ENCODE measurements around the gene SLC66A2. TPM values are rescaled to one million over a fixed set of nuclear protein-coding genes. Genes with fewer than 3 reads are reported as not detected.

Gene SLC66A2
- total RNA-seq, 2 experiments from 2014 or later: 44.5 to 44.8 TPM

DNA sequence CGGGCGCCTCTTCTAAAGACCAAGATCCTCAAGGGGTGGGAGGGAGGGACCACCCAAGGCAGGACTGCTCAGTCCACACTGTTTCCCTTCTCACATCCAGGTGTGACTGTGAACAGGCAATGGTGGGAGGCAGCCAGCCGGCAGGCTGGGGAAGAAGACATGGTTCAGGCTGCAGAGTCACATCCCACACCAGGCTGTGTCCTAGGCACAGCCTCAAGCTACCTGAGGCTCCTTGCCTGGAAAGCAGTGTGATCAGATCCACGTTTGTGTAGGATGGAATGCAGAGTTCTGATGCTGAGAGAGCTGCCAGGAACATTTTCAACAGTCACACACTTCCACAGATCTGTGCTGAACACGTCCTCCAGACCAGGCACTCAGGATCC, 16.4 kb downstream of the SLC66A2 start:
- Mint-ChIP-seq H3K27me3 (no peaks in the 10 kb centered on the region), H3K4me3 (no peak overlapping the region), H3K9me3 (peaks cover 19% of the 10 kb centered on the region), H3K4me1 (ENCODE audit: low read depth) (peaks cover 13% of the 10 kb centered on the region), H3K36me3 (ENCODE audit: low read depth) (peaks cover 99% of the 10 kb centered on the region), H3K27ac (no peak overlapping the region)
- ATAC-seq (ENCODE audit: poor library complexity): no peak
- intact Hi-C loops (cut with DNase I, micrococcal nuclease): no loop called here
- Histone ChIP-seq H3K4me1 (ENCODE audit: insufficient read depth, low read length) (no peaks in the 10 kb centered on the region), H3K9me3 (ENCODE audit: control insufficient read depth in 1 of 2, insufficient read depth in 1 of 2, low read length in 2 of 2) (peaks cover 27 to 53% of the 10 kb centered on the region in 2 experiments), H3K27ac (ENCODE audit: low read depth in 1 of 2, low read length in 2 of 2) (no peak overlapping the region), H3K27me3 (ENCODE audit: control insufficient read depth in 1 of 2, insufficient read depth in 2 of 2, low read length in 2 of 2) (no peaks in the 10 kb centered on the region), H3K36me3 (ENCODE audit: insufficient read depth, low read length) (peaks cover 27% of the 10 kb centered on the region), H3K4me3 (ENCODE audit: low read length) (no peak overlapping the region)
- DNase-seq: no peak
- TF ChIP-seq, protein P1, sequence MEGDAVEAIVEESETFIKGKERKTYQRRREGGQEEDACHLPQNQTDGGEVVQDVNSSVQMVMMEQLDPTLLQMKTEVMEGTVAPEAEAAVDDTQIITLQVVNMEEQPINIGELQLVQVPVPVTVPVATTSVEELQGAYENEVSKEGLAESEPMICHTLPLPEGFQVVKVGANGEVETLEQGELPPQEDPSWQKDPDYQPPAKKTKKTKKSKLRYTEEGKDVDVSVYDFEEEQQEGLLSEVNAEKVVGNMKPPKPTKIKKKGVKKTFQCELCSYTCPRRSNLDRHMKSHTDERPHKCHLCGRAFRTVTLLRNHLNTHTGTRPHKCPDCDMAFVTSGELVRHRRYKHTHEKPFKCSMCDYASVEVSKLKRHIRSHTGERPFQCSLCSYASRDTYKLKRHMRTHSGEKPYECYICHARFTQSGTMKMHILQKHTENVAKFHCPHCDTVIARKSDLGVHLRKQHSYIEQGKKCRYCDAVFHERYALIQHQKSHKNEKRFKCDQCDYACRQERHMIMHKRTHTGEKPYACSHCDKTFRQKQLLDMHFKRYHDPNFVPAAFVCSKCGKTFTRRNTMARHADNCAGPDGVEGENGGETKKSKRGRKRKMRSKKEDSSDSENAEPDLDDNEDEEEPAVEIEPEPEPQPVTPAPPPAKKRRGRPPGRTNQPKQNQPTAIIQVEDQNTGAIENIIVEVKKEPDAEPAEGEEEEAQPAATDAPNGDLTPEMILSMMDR (IDR thresholded peaks at IDR 0.05): no peak
- ChIA-PET POLR2A (no interaction called here), CTCF (no interaction called here)

DNA sequence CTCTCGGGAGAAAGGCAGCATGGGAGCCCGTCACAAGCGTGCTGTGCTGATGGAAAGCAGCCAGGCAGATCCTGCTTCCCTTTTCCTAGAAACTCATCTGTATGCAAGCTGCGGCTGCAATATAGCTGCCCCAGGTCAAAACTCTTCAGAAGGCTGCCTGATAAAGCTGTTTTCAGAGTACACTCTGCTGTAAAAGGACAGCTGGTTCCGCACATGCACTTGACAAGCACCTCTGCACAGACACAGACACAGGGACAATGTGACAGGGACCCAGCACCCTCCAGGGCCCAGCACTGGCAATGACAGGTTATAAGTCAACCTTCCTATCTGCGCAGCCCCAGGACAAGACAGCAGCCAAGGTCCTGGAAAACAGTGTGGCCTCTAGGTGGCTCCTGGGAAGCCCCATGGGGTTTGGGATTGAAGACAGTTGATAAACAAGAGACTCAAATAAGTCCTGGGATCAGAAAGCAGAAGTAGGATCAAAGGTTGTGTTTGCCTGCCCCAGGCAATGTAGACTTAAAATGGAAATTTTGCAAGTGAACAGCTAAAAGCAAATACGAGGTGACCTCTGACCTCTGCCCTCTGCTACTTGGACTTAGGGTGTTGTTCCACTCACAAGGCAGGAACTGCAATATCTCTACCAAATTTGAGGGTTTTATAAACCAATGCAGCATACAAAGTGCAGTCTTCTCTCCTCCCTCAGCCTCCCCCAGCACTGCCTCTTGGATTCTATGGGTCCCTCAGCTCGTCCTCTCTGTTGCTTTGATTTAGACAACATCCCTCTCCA, 16.9 kb downstream of the SLC66A2 start:
- Mint-ChIP-seq H3K36me3 (ENCODE audit: low read depth) (peaks cover 99% of the 10 kb centered on the region), H3K27me3 (no peaks in the 10 kb centered on the region), H3K4me3 (no peak overlapping the region), H3K9me3 (peaks cover 24% of the 10 kb centered on the region), H3K27ac (no peak overlapping the region), H3K4me1 (ENCODE audit: low read depth) (peaks cover 10% of the 10 kb centered on the region)
- ChIA-PET CTCF (no interaction called here), POLR2A (no interaction called here)
- H3K27ac ChIP-seq (ENCODE audit: low read depth in 1 of 2, low read length in 2 of 2): no peak overlapping the region
- DNase-seq: no peak
- TF ChIP-seq, protein P1 (IDR thresholded peaks at IDR 0.05): no peak
- intact Hi-C loops (cut with DNase I, micrococcal nuclease): no loop called here
- no peak for ATAC-seq (ENCODE audit: poor library complexity)
- H3K4me1 ChIP-seq (ENCODE audit: insufficient read depth, low read length): no peaks in the 10 kb centered on the region
- H3K4me3 ChIP-seq (ENCODE audit: low read length): no peak overlapping the region
- H3K27me3 ChIP-seq (ENCODE audit: control insufficient read depth in 1 of 2, insufficient read depth in 2 of 2, low read length in 2 of 2): no peaks in the 10 kb centered on the region
- H3K36me3 ChIP-seq (ENCODE audit: insufficient read depth, low read length): peaks cover 29% of the 10 kb centered on the region
- H3K9me3 ChIP-seq (ENCODE audit: control insufficient read depth in 1 of 2, insufficient read depth in 1 of 2, low read length in 2 of 2): peaks cover 33 to 53% of the 10 kb centered on the region in 2 experiments

DNA sequence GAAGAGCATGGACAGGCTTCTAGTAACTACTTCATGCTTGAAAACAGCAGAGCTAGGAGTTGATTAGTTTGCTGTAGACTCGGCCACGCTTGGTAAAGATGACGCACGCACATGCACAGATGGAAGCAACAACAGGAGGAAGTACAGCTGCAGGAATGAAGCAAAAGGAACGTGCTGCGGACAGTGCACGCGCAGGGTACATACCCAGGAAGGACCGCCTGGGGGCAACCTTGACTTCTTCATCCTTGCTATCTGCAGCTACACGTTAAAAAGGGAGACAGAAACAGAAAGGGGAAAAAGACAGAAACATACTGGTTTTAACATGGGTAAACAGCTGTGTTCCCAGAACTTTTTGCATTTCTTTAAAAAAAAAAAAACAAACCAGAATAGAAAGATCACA, 17.7 kb downstream of the SLC66A2 start:
- ATAC-seq (ENCODE audit: poor library complexity) (no peak), DNase-seq (peak in 1 of 14 experiments; percentile 2)
- Mint-ChIP-seq H3K27me3 (no peaks in the 10 kb centered on the region), H3K9me3 (peaks cover 27% of the 10 kb centered on the region), H3K36me3 (ENCODE audit: low read depth) (peaks cover 99% of the 10 kb centered on the region), H3K27ac (no peak overlapping the region), H3K4me1 (ENCODE audit: low read depth) (peaks cover 5% of the 10 kb centered on the region), H3K4me3 (no peak overlapping the region)
- ChIA-PET POLR2A (no interaction called here), CTCF (no interaction called here)
- Histone ChIP-seq H3K36me3 (ENCODE audit: insufficient read depth, low read length) (peaks cover 36% of the 10 kb centered on the region), H3K4me3 (ENCODE audit: low read length) (no peak overlapping the region), H3K27me3 (ENCODE audit: control insufficient read depth in 1 of 2, insufficient read depth in 2 of 2, low read length in 2 of 2) (no peaks in the 10 kb centered on the region), H3K27ac (ENCODE audit: low read depth in 1 of 2, low read length in 2 of 2) (no peak overlapping the region), H3K9me3 (ENCODE audit: control insufficient read depth in 1 of 2, insufficient read depth in 1 of 2, low read length in 2 of 2) (peaks cover 40 to 59% of the 10 kb centered on the region in 2 experiments), H3K4me1 (ENCODE audit: insufficient read depth, low read length) (no peaks in the 10 kb centered on the region)
- TF ChIP-seq, protein P1 (IDR thresholded peaks at IDR 0.05): no peak
- intact Hi-C loops (cut with DNase I, micrococcal nuclease): no loop called here

Measured in CD4-positive, alpha-beta T cell (primary cell).